HG03442 (cell line): ENCODE data around the gene CKLF.

Source experiments
- ATAC-seq: cut with Tn5 transposase; IDR thresholded peaks from one replicate; pipeline ENCODE4 v1.9.1; 2021; ENCODE audit warnings: mild to moderate bottlenecking, moderate library complexity; ENCODE audit not compliant: unreplicated experiment

CKLF gene

DNA sequence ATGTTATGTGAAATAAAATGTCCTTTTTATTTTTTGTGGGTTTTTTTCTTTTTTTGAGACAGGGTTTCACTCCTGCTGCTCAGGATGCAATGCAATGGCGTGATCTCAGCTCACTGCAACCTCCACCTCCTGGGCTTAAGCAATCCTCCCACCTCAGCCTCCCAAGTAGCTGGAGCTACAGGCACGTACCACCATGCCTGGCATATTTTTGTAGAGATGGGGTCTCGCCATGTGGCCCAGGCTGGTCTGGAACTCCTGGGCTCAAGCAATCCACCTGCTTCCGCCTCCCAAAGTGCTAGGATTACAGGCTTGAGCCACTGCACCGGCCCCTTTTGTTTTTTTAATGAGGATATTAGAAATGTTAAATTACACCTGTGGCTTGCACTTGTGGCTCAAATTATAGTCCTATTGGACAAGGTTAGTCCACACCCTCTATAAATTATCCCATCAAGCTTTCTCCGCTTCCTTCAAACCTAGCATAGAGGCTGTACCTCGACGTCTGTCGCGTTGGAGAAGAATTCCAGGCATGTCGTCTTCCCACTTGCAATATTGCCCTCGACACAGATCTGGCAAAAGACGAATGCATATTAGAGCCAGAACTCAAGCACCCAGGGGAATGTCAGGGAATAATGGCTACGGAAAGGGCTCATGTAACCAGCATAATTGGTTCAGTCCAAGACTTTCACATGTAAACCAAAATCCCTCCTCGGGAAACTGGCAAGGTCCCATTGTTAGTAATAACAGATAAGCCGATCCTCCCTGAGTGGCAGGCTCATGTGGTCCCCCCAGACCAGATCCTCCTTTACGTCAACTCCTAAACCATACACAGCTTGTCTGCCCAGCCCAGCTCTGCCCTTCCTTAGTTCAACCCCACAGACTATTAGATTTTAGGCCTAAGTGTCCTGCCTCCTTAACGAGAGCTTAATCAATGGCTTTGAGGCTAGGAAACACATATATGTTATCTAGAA lies 10.7 kb upstream of the CKLF start:
- ATAC-seq, result no peak

DNA sequence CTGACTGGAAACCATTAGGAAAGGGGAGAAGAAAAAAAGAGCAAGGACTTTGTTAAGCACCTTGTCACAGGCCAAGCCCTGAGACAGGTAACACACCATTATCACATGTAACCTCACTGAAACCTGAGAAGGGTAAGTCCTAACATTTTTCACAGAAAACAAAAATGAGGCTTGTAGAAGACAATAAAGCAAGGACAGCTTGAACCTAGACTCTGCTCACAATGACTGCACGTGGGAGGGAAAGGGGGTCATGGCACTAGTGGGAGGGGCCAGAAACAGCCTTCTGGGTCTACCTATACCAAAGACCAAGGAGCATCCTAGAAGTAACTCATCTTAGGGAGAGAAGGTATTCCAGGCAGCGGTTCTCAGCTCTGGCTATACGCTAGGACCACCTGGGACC lies 10.0 kb upstream of the CKLF start:
- no peak for ATAC-seq

DNA sequence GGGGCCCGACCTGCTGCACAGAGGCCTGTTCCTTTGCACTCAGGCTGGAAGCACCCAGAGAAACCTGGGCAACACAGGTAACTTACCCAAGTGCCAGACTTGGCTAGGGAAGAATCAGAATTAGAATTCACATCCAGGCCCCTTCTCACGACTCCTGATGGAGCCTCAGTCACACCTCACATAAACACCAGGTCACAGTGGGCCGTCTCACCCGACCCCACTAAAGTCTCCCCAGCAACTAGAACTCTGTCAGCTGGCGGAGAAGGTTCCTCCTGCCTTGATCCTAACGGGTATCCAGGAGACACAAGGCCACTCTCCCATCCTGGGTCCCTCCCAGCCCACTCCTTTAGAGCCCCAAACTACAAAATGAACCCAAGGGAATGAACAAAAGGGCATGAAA lies 8.8 kb upstream of the CKLF start:
- ATAC-seq, result no peak

DNA sequence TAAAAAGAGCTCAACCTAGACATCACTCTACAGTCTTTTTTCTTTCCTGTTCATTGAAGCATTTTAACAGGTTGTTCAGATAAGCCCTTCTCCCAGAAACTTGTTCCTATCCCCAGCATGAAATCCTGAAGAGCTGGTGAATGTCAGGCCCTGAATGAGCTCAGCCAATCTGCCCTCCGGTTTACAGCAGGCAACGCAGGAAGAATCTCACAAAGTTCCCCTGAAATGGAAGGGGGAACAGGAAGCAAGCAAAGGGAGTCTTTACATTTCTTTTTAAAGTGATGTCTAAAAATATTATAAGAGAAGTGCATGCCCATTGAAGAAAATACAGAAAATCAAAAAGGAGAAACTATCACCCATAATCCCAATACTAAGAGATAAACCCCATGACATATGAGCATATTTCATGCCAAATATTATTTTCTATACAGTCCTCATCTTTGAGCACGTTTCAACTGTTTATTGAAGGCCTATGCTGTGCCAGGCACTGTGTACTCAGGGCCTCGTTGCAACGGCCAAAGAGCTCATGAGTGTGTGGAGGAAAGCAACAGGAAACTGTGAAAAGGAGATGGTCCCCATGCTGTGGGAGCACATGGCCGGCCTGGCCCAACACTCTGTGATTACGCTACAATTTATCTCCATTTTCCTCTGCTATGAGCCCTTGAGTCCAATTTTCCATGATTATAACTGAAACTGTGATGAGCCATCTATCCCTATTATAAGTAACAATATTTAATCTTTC lies 8.2 kb upstream of the CKLF start:
- no peak for ATAC-seq

DNA sequence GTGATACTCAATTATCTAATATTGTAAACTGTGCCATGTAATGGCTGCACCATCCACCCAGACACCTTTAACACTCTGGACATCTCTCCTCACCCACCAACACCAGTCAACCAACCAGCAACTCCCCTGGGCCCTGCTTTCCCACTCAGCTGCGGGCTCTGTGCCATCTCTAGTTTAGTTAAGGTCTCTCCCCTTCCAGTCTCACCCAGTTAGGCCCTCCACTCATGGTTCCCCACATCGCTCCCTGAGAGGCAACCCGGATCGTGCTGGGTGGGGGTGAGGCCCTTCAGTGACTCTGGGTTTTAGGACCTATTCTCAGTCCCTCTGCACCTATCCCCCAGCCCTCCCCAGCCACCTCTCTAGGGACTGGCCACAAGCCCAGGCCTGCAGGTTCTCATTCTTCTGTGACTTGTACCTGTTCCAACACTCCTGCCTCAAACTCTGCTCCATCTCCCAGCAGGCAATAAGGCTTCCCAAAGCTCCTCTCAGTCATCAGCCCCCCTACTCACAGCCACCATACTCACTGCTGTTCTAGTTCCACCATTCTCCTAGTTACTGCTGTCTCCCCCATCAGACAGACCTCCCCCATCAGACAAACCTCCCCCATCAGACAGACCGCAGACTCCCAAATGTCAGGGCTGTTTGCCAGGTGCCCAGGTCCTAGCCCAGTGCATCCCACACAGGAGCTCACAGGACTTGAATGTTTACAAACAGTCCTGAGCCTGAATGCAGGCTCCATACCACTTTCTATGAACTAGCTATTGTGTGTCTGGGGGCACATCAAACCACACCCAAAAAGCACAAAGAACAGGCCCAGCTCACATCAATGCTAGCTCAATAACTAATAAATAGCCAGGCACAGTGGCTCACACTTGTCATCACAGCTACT lies 5.0 kb upstream of the CKLF start:
- ATAC-seq, result no peak

DNA sequence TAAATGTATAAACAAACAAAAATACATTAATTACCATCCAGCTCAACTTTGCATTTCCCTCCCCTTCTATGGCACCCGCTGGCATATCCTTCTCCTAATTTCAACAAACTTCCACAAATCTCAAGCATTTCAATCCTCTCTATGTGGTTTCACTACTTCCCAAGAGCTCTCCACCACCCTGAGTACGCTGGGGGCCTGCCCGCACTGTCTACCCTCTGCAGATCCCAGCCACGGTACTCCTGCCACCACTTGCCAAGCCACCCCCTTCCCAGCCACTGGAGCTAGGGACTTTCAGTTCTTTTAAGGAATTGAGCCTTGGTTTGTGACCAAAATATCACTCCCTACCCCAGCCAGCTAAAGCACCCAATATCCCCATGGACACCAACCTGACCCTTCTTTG lies 4.3 kb upstream of the CKLF start:
- no peak for ATAC-seq

DNA sequence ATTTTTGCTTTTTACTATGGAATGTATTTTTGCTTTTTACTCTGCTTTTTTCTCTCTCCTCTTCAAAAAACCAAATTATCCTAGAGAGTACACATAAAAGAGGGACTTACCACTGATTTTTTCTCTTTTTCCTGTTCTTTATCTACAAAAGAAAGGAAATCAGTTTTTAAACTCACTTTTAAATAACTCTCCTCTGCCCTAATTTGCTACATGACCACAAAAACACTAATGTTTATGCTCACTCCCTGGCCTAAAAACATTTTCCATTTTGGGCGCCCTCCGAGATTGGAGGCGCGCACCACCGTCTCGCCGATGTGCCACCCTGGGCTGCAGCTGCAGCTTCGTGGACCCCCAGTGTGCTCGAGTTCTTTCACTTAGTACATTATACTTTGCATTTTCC lies 3.5 kb upstream of the CKLF start:
- no peak for ATAC-seq

DNA sequence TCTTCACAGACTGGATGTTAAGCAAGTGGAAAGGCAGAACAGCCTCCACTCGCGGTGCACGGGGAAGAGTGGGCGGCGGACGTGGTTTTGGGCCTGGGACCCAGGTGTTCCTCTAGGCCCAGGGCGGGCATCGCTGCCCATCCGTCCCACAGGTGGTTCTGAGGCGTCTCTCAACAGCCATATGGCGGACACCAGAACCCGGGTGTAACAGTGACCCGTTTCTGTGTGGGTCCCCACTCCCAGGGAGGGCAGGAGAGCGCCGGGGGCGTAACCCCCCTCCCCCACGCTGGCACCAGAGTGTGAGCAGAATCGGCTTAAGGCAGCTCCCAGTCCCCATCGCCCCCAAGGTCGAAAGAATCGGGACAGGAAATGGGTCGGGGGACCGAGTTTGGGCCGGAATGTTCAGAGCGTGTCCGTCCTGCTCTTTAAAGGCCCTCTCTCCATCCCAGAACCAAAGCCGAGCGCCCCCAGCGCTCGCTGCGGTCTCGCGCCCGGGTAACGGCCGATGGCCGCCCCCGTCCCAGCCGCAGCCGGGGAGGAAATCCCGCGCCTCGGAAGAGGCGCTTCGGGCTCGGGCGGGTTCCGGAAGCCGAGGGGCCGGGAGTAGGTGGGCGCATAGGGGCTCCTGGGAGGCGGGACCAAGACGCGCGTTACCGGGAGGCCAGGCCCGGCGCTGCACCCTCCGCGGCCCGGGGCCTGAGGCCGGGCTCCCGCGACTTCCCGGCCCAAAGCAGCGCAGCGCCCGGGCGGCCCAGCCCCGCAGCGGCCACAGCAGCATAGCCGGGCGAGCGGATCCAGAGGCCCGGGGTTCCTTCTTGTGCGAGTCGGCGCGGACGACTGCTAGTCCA lies 2.9 kb upstream of the CKLF start, which contains the start of gene TK2:
TSS of gene TK2 (minus strand) at position 839 of the 848 bp plus-strand sequence. CDS start at position 778, 61 bp downstream.
- peak; percentile 30 for ATAC-seq

DNA sequence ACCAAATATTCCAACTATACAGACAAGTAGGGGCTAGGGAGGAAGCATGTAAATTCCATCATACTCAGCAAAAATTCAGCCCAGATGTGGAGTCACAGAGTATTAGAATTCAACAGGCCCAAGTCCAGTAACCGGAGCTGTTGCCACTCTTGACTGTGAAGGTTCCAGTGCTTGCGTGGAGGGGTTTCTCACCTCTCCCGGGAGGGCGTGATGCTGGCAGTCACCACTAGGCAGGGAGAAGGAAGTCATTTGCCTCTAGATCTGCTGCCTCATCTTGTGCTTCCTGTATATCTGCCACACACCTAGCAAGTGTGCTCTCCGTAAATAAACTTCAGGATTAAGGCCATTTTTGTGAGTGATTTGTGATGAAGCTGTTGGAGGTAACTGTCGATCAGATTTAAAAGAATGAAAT lies 1.0 kb upstream of the CKLF start:
- no peak for ATAC-seq

DNA sequence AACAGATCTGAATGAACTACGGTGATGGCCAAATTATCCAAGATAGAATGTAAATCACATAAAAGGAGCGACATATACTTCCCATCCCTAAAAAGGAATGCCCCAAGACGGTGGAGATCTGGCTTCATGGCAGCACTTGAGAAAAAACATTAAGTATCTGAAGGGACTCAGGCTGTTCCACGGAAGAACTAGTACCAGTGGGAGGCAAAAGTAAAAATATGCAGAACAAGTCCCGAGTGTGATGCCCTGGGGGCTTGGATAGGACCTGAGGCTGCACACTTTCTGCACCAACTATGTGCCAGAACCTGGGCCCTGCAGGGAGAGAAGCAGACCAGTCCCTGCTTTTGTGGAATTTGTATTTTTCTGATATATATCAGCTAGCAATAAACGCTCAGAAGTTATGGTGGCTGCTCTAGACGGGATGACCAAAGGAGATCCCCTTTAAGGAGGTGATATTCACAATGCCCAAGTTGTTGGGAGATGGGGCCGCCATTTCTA lies 539 bp upstream of the CKLF start:
- peak; percentile 2 for ATAC-seq

DNA sequence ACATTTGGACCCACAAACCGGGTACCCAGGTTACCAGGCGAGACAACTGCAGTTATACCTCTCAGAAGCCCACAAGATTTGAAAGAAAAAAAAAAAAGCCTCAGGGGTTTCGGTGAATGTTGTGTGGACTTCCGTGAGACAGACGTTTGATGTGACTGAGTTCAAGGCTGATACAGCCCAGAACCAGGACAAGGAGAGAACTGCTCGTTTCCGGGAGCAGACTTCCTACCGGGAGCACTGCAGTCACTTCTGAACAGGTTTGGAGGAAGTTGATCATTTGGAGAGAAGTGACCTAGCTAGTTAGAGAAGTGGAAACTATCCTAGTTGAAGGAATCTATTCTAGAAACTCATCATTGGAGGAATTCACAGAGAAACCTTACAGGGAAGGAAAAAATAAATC lies 847 bp downstream of the CKLF start:
- no peak for ATAC-seq

DNA sequence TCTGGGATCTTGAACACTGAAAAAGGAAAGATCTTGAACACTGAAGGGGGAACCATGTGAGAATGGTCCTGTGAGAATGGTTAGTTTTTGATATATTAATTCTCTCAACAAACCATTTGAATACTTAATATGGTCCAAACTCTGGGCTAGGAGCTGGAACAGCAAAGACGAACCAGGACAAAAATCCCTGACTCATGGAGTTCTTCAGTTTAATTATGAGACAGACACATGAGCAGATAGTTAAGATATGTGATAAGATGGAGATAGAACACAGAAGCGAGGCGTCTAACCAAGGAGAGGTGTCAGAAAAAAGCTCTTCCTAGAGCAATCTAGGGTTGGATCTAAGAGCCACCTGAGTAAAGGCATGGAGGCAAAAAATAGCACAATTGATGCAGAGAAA lies 1.6 kb downstream of the CKLF start:
- ATAC-seq, result no peak

DNA sequence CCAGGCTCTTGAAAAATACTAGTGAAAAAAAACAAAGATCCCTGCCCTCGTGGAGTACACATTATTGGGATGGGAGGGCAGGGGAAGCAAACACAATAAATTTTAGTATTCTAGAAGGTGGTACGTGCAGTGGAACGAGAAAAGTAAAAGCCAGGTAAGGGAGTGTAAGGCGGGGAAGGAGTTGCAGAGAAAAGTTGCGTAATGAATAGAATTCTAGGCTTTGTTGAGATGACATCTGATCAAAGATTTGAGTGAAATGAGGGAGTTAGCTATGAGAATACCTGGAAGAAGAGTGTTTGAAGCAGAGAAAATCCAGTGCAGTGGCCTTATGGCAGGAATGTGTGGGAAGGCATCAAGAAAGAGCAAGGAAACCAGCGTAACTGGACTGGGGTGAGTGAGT lies 2.1 kb downstream of the CKLF start:
- ATAC-seq, result no peak

DNA sequence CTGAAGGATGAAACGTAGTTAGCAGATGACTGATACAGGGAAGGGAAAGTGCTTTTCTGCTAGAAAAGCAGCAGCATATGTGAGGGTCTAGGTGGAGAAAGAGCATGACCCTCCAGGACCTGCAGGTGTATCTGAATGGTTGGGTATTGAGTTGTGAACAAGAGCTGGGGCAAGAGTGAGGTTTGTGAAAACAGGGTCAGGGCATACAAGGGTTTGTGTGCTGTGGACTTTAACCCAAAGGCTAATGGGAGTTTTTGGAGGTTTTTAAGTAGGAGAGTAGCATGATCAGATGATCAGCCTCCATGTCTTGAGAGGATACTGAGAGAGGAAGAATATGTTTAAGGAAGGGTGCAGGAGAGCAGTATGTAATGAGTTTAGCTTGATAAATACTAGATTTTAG lies 7.7 kb downstream of the CKLF start:
- no peak for ATAC-seq

DNA sequence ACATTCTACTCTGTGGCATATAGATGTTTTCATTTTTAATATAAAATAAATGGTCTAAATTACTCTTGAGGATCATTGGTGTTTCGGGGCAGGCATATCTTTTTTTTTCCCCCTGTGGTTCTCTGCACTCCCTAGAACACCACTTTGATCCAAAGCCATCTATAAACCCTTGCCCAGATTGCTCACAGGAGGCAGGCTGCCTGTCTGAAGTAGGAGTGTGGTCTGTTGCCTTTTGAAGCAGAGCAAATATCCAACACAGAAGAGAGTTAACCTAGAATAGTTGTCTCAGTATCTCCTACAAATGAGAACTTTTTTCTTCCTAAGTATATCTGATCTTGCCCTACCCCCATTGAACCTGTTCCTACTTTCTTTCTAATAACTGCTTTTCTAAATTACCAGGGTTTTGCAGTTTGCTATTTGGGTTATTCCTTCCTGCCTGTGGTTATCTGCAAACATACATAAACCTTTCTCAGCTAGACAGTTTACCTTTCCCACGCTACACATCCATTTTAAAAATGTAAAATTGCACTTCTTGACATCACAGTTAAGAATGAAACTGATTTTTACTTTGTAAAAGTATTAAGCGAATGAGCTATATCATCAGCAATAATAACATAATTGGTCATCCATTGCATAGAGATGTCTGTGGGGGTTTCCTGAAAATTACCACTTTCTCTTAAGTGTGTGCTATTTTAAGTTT lies 9.2 kb downstream of the CKLF start:
- ATAC-seq, result no peak

DNA sequence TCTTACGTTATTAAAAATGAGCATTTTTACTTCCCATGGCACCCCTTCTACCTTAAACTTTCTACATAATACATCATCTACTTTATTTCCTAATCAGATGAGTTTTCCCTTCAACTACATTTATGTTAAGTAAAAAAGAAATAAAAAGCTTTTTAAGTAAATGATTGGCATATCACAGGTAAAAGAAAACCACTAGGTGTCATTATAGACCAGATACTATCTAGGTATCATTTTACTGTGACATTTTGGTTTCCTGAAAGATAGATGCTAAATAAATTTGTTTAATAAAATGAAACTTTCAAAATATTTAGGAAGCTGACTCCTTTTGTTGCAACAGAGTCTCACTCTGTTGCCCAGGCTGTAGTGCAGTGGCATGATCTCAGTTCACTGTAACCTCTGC lies 10.0 kb downstream of the CKLF start:
- ATAC-seq, result no peak

DNA sequence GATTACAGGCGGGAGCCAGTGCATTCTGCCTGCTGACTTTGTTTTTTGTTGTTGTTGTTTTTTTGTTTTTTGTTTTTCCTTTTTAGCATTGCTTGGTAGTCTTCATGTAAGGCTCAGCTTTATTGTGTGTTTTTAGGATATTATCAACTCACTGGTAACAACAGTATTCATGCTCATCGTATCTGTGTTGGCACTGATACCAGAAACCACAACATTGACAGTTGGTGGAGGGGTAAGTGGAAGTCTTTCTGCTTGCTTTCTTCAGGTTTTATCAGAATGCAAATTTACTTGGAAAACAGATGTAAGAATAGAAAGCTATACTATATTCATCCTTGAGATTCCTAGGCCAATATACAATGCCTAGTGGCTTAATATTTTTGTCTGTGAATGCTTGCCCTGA lies 10.6 kb downstream of the CKLF start:
- ATAC-seq, result no peak

DNA sequence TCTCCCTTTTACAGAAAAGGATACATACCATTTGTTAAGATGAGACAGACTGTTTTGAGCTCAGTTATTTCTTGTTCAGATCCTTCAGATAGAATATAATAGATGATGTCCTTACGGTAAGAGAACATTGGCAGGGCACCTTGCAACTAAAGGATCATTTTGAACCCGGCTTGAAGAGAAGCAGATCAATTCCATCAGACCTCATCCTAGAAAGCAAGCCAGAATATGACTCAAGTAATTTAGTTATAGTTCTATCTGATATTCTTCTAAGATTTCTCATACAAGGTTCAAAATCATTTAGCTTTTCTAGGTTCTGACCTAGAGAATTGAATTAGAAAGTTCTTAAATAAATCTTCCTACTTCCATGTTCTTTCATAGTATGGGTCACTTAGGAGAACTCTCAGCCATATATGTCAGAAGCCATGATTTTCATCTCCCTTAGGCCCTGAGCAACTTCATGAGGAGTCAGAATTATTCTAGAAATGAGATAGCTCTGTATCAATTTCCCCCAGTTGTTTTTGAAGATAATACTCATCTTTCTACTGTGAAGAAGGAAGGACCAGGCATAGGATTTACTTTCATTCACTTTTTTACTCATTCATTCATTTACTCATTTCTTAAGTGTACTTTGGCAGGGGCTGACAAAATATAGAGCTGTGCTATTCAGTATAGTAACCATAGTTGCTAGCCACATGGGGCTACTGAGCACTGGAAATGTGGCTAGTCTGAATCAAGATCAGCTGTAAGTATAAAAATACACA lies 11.4 kb downstream of the CKLF start:
- ATAC-seq, result no peak
